Activated CD4-positive, alpha-beta T cell treated with anti-CD3 and anti-CD28 coated beads, Interleukin-2, amount 50 U/mL, for 24 hours (primary cell): Measurements from ENCODE around the gene MBOAT1.

Experiments used
- DNase-seq, 2 donors: peaks; one replicate each; pipeline ENCODE4 v3.0.0-alpha.2; 2020; ENCODE audit warnings: low read depth in 1 of 2, low spot score in 1 of 2

The MBOAT1 gene

GRCh38 chr6:20109526-20109925, 102.7 kb downstream of the MBOAT1 start:
- DNase-seq: no peak

GRCh38 chr6:20105838-20106237, 106.4 kb downstream of the MBOAT1 start:
- DNase-seq: no peak

- DNase-seq: no peak
Observed at GRCh38 chr6:20104696-20105095, 107.6 kb downstream of the MBOAT1 start.

GRCh38 chr6:20102397-20103073, 109.7 kb downstream of the MBOAT1 start:
- no peak for DNase-seq

- DNase-seq: no peak
Observed at GRCh38 chr6:20099156-20099555, 113.1 kb downstream of the MBOAT1 start.

- DNase-seq: no peak
Observed at GRCh38 chr6:20098267-20098876, 113.9 kb downstream of the MBOAT1 start.

GRCh38 chr6:20096536-20096935, 115.7 kb downstream of the MBOAT1 start:
- no peak for DNase-seq

- no peak for DNase-seq
Observed at GRCh38 chr6:20095436-20095835, 116.8 kb downstream of the MBOAT1 start.

- no peak for DNase-seq
Observed at GRCh38 chr6:20092071-20092566, 120.2 kb downstream of the MBOAT1 start.

GRCh38 chr6:20086992-20087391, 125.3 kb downstream of the MBOAT1 start:
- no peak for DNase-seq

GRCh38 chr6:20085817-20086216, 126.5 kb downstream of the MBOAT1 start:
- no peak for DNase-seq

- no peak for DNase-seq
Observed at GRCh38 chr6:20084411-20084810, 127.9 kb downstream of the MBOAT1 start.

GRCh38 chr6:20071998-20072397, 140.3 kb downstream of the MBOAT1 start:
- DNase-seq: no peak

GRCh38 chr6:20070047-20070446, 142.2 kb downstream of the MBOAT1 start:
- no peak for DNase-seq

GRCh38 chr6:20069021-20069522, 143.2 kb downstream of the MBOAT1 start:
- no peak for DNase-seq

GRCh38 chr6:20068421-20068988, 143.8 kb downstream of the MBOAT1 start:
- DNase-seq: no peak

- DNase-seq: no peak
Observed at GRCh38 chr6:20061952-20062351, 150.3 kb downstream of the MBOAT1 start.

- no peak for DNase-seq
Observed at GRCh38 chr6:20060252-20060651, 152.0 kb downstream of the MBOAT1 start.

- DNase-seq: no peak
Observed at GRCh38 chr6:20058912-20059311, 153.4 kb downstream of the MBOAT1 start.

- DNase-seq: no peak
Observed at GRCh38 chr6:20058121-20058905, 154.0 kb downstream of the MBOAT1 start.

- DNase-seq: no peak
Observed at GRCh38 chr6:20056350-20056992, 155.8 kb downstream of the MBOAT1 start.
